ENCODE data around the gene F13A1.

The F13A1 gene

GRCh38 chr6:6227896-6228295 is 92.6 kb downstream of the F13A1 start:
- TF ChIP-seq CTCF (IDR thresholded peaks at IDR 0.05; ENCODE audit: low read depth, low read length): no peak
- no peak for DNase-seq (ENCODE audit: low read depth, low spot score)
- in situ Hi-C loops (cut with HindIII; ENCODE audit: low sequenced_read_pairs): no loop called here
- no peak overlapping the region for H3K4me3 ChIP-seq (ENCODE audit: low read depth, low read length)

GRCh38 chr6:6225885-6226529 is 94.5 kb downstream of the F13A1 start:
- DNase-seq (ENCODE audit: low read depth, low spot score): no peak
- H3K4me3 ChIP-seq (ENCODE audit: low read depth, low read length): no peak overlapping the region
- TF ChIP-seq CTCF (IDR thresholded peaks at IDR 0.05; ENCODE audit: low read depth, low read length): no peak
- in situ Hi-C loops (cut with HindIII; ENCODE audit: low sequenced_read_pairs): no loop called here

GRCh38 chr6:6224933-6225486 is 95.5 kb downstream of the F13A1 start:
- no peak overlapping the region for H3K4me3 ChIP-seq (ENCODE audit: low read depth, low read length)
- in situ Hi-C loops (cut with HindIII; ENCODE audit: low sequenced_read_pairs): no loop called here
- DNase-seq (ENCODE audit: low read depth, low spot score): no peak
- TF ChIP-seq CTCF (IDR thresholded peaks at IDR 0.05; ENCODE audit: low read depth, low read length): no peak

- H3K4me3 ChIP-seq (ENCODE audit: low read depth, low read length): no peak overlapping the region
- peak; percentile 12 for TF ChIP-seq CTCF (IDR thresholded peaks at IDR 0.05; ENCODE audit: low read depth, low read length)
- no peak for DNase-seq (ENCODE audit: low read depth, low spot score)
- in situ Hi-C loops (cut with HindIII; ENCODE audit: low sequenced_read_pairs): no loop called here
Observed at GRCh38 chr6:6221787-6222535, 98.5 kb downstream of the F13A1 start.

GRCh38 chr6:6220718-6221117 is 99.7 kb downstream of the F13A1 start:
- no peak for DNase-seq (ENCODE audit: low read depth, low spot score)
- TF ChIP-seq CTCF (IDR thresholded peaks at IDR 0.05; ENCODE audit: low read depth, low read length): peak; percentile 5
- in situ Hi-C loops (cut with HindIII; ENCODE audit: low sequenced_read_pairs): no loop called here
- H3K4me3 ChIP-seq (ENCODE audit: low read depth, low read length): no peak overlapping the region

GRCh38 chr6:6219716-6220115 is 100.7 kb downstream of the F13A1 start:
- H3K4me3 ChIP-seq (ENCODE audit: low read depth, low read length): no peak overlapping the region
- in situ Hi-C loops (cut with HindIII; ENCODE audit: low sequenced_read_pairs): no loop called here
- TF ChIP-seq CTCF (IDR thresholded peaks at IDR 0.05; ENCODE audit: low read depth, low read length): no peak
- DNase-seq (ENCODE audit: low read depth, low spot score): no peak

Measured in astrocyte of the spinal cord (primary cell).